DMS114 treated with DMSO at 0.1 percent for 48 hours (cell line): ENCODE measurements around the gene AP4E1.

Experiments used
- DNase-seq: peaks from one replicate; lab custom pipeline; 2025; ENCODE audit not compliant: unreplicated experiment; lab: John Stamatoyannopoulos, UW

Gene AP4E1

DNA sequence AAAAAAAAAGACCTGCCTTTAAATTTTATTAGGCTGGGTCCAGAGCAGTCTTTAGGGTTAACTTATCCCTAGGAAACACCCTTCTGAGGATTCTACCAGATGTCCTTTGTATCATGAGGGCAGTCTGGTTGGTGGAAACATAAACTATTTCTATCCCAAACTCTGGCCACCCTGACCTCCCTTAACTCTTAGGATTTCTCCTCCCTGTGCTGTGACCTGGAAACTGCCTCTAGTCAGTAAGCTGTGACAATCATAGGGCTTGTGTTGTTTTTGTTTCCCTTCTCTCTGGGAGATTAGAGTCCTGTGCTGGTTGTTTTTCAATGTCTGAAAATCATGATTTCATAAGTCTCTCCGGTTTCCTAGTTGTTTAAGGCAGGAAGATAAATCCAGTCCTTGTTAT is 108.1 kb downstream of the AP4E1 start:
- DNase-seq: no peak

GRCh38 chr15:51022206-51022605 is 113.7 kb downstream of the AP4E1 start:
- DNase-seq: no peak

DNA sequence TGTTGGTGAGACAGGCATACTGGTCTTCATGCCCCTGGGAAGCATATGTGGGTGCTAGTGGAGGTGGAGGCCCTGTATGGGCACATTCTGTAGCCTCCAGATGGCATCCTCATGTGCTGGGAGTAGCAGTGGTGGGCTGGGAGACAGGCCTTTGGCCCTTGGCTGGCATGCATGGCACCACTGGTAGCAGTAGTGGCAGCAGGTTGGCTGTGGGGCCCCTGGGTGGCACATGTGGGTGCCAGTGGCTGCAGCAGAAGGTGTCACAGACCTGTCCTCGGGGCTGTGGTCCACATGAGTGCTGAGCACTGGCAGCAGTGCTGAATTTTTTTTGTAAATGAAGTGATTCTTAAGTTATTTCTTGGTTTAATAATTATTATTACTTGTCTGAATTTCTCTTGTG is 115.0 kb downstream of the AP4E1 start:
- DNase-seq: no peak

GRCh38 chr15:51024735-51025453 is 116.4 kb downstream of the AP4E1 start:
- DNase-seq: no peak

- no peak for DNase-seq
Observed at GRCh38 chr15:51025454-51025846, 117.0 kb downstream of the AP4E1 start.

- no peak for DNase-seq
Observed at GRCh38 chr15:51030649-51031316, 122.3 kb downstream of the AP4E1 start.

- peak; percentile 10 for DNase-seq
Observed at GRCh38 chr15:51037474-51037873, 129.0 kb downstream of the AP4E1 start.

DNA sequence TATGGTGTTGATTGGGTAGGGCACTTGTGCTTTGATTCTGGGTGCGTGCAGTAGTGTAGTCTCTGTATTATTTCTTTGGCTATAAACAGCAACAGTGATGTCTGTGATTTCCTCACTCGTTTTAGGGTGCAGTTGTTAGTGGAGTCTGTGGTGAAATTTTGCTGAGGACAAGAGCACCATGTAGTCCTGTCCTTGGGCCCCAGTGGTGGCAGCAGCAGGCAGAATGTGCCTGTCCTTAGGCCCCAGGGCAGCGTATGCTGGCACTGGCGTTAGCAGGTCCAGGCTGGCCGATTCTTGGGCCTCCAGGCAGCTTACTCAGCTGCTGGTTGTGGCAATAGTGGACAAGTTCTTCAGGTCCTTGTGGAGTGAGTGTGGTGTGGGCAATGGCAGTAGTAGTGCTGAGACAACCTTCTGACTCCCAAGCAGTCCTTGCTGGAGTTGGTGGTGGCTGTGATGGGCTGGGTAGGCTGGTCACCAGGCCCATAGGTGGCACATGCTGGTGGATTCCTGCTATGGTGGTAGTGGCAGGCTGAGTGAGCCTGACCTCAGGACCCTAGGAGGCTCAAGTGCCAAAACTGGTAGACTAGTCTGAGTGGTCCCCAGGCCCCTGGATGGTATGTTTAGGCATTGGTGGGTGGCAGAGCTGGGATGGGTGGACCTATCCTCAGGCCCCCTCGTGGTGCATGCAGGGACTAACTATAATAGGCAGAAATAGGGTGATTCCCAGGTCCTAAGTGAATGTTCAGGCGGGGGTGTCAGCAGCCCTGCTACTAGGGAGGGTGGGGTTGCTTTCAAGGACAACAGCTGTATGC is 129.9 kb downstream of the AP4E1 start:
- DNase-seq: no peak

- DNase-seq: no peak
Observed at GRCh38 chr15:51038974-51039319, 130.5 kb downstream of the AP4E1 start.

GRCh38 chr15:51044037-51044727 is 135.7 kb downstream of the AP4E1 start:
- no peak for DNase-seq

DNA sequence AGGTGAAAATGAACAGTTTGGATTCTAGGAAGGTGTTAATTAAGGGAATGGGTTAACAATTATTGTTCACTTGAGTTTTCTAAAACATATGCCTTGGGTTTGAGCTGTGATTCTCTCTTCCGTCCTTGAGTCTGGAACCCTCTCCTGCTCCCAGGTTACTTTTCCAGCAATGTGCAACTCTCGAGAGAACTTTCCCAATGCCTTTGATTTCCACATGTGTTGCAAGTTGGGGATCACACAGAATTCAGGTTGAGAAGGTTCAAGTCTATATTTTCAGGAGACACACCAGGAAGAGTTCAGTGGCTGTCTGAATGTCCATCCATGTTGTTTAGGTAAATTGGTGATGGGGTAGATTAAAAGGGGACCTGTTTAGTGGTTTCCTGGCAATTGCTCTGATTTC is 137.5 kb downstream of the AP4E1 start:
- DNase-seq: no peak

DNA sequence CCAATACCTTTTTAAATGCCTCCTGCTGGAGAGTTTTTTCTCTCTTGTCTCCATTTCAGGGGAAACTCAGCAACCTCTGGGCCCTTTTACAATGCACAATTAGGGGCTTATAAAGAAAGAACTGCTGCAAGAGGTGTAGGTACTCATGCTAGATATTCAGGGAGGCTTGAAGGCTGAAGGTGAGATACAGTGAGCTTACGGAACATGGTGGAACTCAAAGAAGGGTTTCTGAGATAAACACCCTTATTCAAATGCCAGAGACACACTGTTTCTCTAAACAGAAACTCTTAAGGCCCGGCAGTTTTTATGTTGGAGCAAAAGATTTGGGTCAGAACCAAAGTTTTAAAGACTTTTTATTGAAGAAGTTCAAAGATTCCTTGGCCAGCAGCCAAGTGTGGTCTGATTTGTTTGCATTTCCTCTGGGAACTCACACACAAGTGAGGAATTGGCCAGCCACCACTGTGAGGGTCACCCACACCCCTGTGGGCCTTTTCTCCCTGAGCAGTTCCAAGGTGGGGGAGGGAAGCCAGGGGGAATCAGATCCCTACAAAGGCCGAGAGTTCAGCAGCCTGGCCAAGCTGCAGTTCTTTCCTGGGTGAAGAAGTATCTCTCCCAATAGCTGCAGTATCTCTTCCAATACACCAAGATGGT is 138.4 kb downstream of the AP4E1 start:
- DNase-seq: no peak

- no peak for DNase-seq
Observed at GRCh38 chr15:51048308-51048707, 139.8 kb downstream of the AP4E1 start.

DNA sequence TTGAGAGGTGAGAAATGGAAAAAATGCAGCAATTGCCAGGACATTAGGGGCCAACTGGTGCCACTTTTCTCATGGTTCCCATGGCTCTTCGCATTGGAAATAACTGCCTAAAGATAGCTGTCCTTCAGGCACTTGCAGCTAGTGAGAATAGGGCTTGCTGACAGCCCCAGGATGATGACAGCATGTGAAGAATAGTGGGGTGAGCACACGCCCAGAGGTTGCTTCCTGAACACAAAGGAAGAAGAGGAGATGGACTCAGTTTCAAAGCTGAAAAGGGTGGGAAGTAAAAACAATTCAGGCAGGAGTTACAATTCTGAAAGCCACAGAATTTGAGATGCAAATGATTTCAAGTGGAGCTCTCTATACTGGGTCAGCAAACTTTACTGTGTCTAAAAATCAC is 140.6 kb downstream of the AP4E1 start:
- no peak for DNase-seq

DNA sequence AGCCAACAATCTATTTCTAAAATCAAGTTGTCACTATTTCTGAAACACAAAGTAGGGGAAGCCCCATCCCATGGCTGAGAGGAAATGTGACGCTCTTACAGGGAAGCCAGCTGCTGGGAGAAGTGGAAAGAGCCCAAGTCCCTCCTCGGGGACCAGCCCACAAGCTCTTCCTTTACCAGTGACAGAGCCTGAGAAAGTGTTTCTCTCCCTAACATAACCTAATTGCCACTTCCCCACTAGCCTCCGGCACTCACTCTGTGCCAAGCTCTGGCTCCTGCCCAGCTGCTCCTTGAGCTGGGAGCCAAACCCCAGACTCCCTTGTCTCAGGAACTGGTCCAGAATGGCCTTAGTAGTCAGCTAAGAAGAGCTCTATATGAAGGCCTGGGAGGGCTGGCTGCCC is 143.3 kb downstream of the AP4E1 start:
- DNase-seq: no peak

- no peak for DNase-seq
Observed at GRCh38 chr15:51053571-51053970, 145.1 kb downstream of the AP4E1 start.

DNA sequence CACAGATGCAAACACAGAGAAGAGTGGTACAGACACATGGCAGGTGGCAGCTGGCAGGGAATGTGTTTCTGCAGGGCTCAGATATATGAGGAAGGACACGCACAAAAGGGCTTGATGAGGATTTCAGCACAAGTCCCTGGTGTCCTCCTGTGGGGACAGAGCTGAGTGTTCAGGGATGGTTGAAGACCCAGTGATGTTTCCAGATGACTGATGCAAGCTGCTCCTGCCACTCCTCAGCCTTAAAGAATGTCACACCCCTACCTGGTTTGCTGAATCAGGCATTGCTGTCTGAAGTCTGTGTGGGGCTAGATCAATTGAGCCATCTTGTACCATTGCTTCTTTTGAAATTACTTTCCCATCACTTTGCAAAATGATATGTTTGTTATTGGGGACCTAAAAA is 146.1 kb downstream of the AP4E1 start:
- DNase-seq: no peak
